K562 (cell line): ENCODE measurements around the gene PPP1R3G. TPM values are rescaled to one million over a fixed set of nuclear protein-coding genes. Genes with fewer than 3 reads are reported as not detected.

ENCODE experiments used
- ATAC-seq: fragments of 200-7000 bp; cut with Tn5 transposase; 3 replicates; pipeline ENCODE4 v1.9.1; 2020; ENCODE audit warnings: moderate library complexity
- BruUV-seq: library from RNA; stranded (reverse); fragments of 400-500 nt; replicated peaks from 2 replicates; lab custom pipeline; 2021; lab: Mats Ljungman, UMichigan
- CTCF ChIA-PET: fragments of 300-600 bp; formaldehyde crosslinking; extraction: SDS; loops from one replicate; lab custom pipeline; 2021; ENCODE audit warnings: low intra/inter-chr PET ratio; lab: Yijun Ruan, JAX
- POLR2A ChIA-PET: fragments of 300-600, 350-650 bp; sonication (Branson Sonifier 250); formaldehyde crosslinking; extraction: SDS; loops from one replicate; lab custom pipeline; 2021; ENCODE audit warnings: antibody characterized with exemption, inconsistent platforms; lab: Yijun Ruan, JAX
- DNase-seq, 4 experiments: peaks; one replicate each; pipeline versions ENCODE4 v3.0.0 to v3.0.0-alpha.2; 2011 to 2018; ENCODE audit warnings: low spot score in 3 of 4, mixed read lengths in 3 of 4; ENCODE audit errors: extremely low read depth in 1 of 4
- FAIRE-seq: peaks from 2 replicates; lab custom pipeline; 2011; peaks lifted over from hg19 to GRCh38; lab: Jason Lieb, UNC
- H2AFZ ChIP-seq: 2 replicates; pipeline ENCODE4 v1.6.0; 2011; ENCODE audit warnings: low read depth, low read length, control low read depth, inconsistent platforms
- H3K27ac ChIP-seq: fragments of 200-600 bp; 3 replicates; pipeline ENCODE4 v1.8.0; 2011; ENCODE audit warnings: low read depth, mild to moderate bottlenecking, control low read depth, inconsistent platforms, low read length, moderate library complexity, mixed read lengths; ENCODE audit errors: extremely low read depth
- H3K27me3 ChIP-seq, 2 experiments: fragments of 300-600 bp in 1 of 2; 2 replicates in 1 of 2; 3 replicates in 1 of 2; pipeline versions ENCODE4 v1.6.0 to v1.8.0; 2011; ENCODE audit warnings: inconsistent platforms in 2 of 2, low read length in 2 of 2, mild to moderate bottlenecking in 1 of 2, mixed read lengths in 1 of 2, moderate library complexity in 1 of 2; ENCODE audit not compliant: control insufficient read depth in 2 of 2, insufficient read depth in 2 of 2
- H3K36me3 ChIP-seq: fragments of 300-600 bp; 3 replicates; pipeline ENCODE4 v1.8.0; 2011; ENCODE audit warnings: mild to moderate bottlenecking, low read length, inconsistent platforms; ENCODE audit not compliant: control insufficient read depth, insufficient read depth
- H3K4me1 ChIP-seq, 2 experiments: fragments of 200-600 bp in 1 of 2; replicated peaks in 1 of 2; 2 replicates in 1 of 2; 3 replicates in 1 of 2; pipeline versions ENCODE4 v1.5.1 to v1.8.0; 2011; ENCODE audit warnings: inconsistent platforms in 2 of 2, low read length in 2 of 2, mild to moderate bottlenecking in 1 of 2, mixed read lengths in 1 of 2, moderate library complexity in 1 of 2; ENCODE audit not compliant: control insufficient read depth in 2 of 2, insufficient read depth in 2 of 2
- H3K4me2 ChIP-seq: 2 replicates; pipeline ENCODE4 v1.6.1; 2011; ENCODE audit warnings: low read length, control low read depth, inconsistent platforms, mixed read lengths; ENCODE audit not compliant: insufficient read depth
- H3K4me3 ChIP-seq: fragments of 200-600 bp; sonication (generic), shearing (Covaris generic); 2 replicates; pipeline ENCODE4 v1.5.1; 2016; ENCODE audit warnings: control low read depth, inconsistent platforms
- H3K79me2 ChIP-seq: fragments of 200-600 bp; 3 replicates; pipeline ENCODE4 v1.8.0; 2011; ENCODE audit warnings: low read length, inconsistent platforms; ENCODE audit not compliant: control insufficient read depth, insufficient read depth
- H3K9ac ChIP-seq, 2 experiments: 2 replicates each; pipeline versions ENCODE4 v1.6.0 to v1.6.1; 2011; ENCODE audit warnings: low read depth in 2 of 2, low read length in 2 of 2, control low read depth in 1 of 2, inconsistent platforms in 1 of 2, mild to moderate bottlenecking in 1 of 2, mixed read lengths in 1 of 2; ENCODE audit not compliant: insufficient read depth in 1 of 2
- H3K9me1 ChIP-seq: one replicate; pipeline ENCODE4 v1.6.0; 2011; ENCODE audit warnings: inconsistent platforms, mild to moderate bottlenecking, low read length, moderate library complexity; ENCODE audit not compliant: control insufficient read depth, insufficient read depth
- H3K9me3 ChIP-seq: replicated peaks from 2 replicates; pipeline ENCODE4 v1.5.1; 2011; ENCODE audit warnings: low read depth, low read length, inconsistent platforms; ENCODE audit not compliant: control insufficient read depth, insufficient read depth
- H4K20me1 ChIP-seq: replicated peaks from 2 replicates; pipeline ENCODE4 v1.6.1; 2011; ENCODE audit warnings: low read length, inconsistent platforms, mixed read lengths; ENCODE audit not compliant: control insufficient read depth, insufficient read depth
- C11orf30 ChIP-seq: fragments of 450-650 bp; IDR thresholded peaks from 2 replicates; pipeline ENCODE4 v1.6.1; 2016; ENCODE audit warnings: low read depth, mild to moderate bottlenecking
- CHD4 ChIP-seq: fragments of 200-600 bp; sonication (generic); IDR thresholded peaks from 3 replicates; pipeline ENCODE4 v1.6.1; 2012; ENCODE audit warnings: low read depth, mild to moderate bottlenecking, mixed read lengths, low read length, inconsistent platforms; ENCODE audit not compliant: insufficient read depth, insufficient replicate concordance, poor library complexity, severe bottlenecking
- DACH1 ChIP-seq: fragments of 450-650 bp; IDR thresholded peaks from 2 replicates; pipeline ENCODE4 v1.6.1; 2018; ENCODE audit not compliant: partially characterized antibody
- DMBX1 ChIP-seq: fragments of 250-450 bp; sonication (Bioruptor Pico); IDR thresholded peaks from 2 replicates; pipeline ENCODE4 v1.8.0; 2022; ENCODE audit warnings: inconsistent platforms, mild to moderate bottlenecking, moderate library complexity, borderline replicate concordance
- EP300 ChIP-seq: IDR thresholded peaks from 2 replicates; pipeline ENCODE4 v1.6.1; 2012; ENCODE audit warnings: low read length, improper control_type of control experiment
- FOXM1 ChIP-seq, 2 experiments: fragments of 450-650 bp in 1 of 2; sonication (generic) in 1 of 2; formaldehyde crosslinking in 1 of 2; IDR thresholded peaks; 2 replicates each; pipeline versions ENCODE4 v1.6.1 to v1.9.0; 2017 to 2022; ENCODE audit warnings: low read depth in 2 of 2, mild to moderate bottlenecking in 2 of 2, missing genetic modification reagents in 1 of 2, moderate library complexity in 1 of 2
- KAT2B ChIP-seq: IDR thresholded peaks from one replicate; pipeline ENCODE4 v1.6.1; 2012; ENCODE audit warnings: low read depth, mild to moderate bottlenecking, control low read depth, inconsistent platforms, low read length, moderate library complexity
- LEF1 ChIP-seq: fragments of 450-650 bp; IDR thresholded peaks from 2 replicates; pipeline ENCODE4 v1.6.1; 2016; ENCODE audit warnings: mild to moderate bottlenecking
- MCM5 ChIP-seq: fragments of 450-650 bp; IDR thresholded peaks from 2 replicates; pipeline ENCODE4 v1.6.1; 2016; ENCODE audit warnings: low read depth
- NR0B1 ChIP-seq: fragments of 450-650 bp; IDR thresholded peaks from one replicate; pipeline ENCODE4 v1.6.1; 2018; ENCODE audit warnings: mild to moderate bottlenecking, moderate library complexity; ENCODE audit not compliant: partially characterized antibody
- NR2C2 ChIP-seq, 2 experiments: fragments of 200-800 bp in 1 of 2; sonication (Bioruptor generic) in 1 of 2; sonication (generic) in 1 of 2; formaldehyde crosslinking in 1 of 2; IDR thresholded peaks; 2 replicates each; pipeline versions ENCODE4 v1.6.1 to v1.8.0; 2016 to 2022; ENCODE audit warnings: mild to moderate bottlenecking in 1 of 2, missing compliant biosample characterization in 1 of 2, missing genetic modification characterization in 1 of 2, missing genetic modification reagents in 1 of 2
- RBM39 ChIP-seq: fragments of 200-400 bp; formaldehyde crosslinking; optimal IDR thresholded peaks from 2 replicates; pipeline ENCODE3; 2018; ENCODE audit warnings: low read depth, low read length
- SMAD2 ChIP-seq: fragments of 150-350 bp; IDR thresholded peaks from 2 replicates; pipeline ENCODE4 v1.6.1; 2014; ENCODE audit warnings: low read depth, mild to moderate bottlenecking, low read length
- SNIP1 ChIP-seq: fragments of 450-650 bp; IDR thresholded peaks from 2 replicates; pipeline ENCODE4 v1.7.1; 2017; ENCODE audit warnings: low read depth, mild to moderate bottlenecking
- TAF9B ChIP-seq: fragments of 450-650 bp; IDR thresholded peaks from 2 replicates; pipeline ENCODE4 v1.6.1; 2018; ENCODE audit warnings: mild to moderate bottlenecking; ENCODE audit not compliant: partially characterized antibody
- ZNF23 ChIP-seq: fragments of 250-450 bp; sonication (Bioruptor Pico); IDR thresholded peaks from 2 replicates; pipeline ENCODE4 v1.4.0; 2020; ENCODE audit warnings: mild to moderate bottlenecking
- ZNF280B ChIP-seq: fragments of 250-450 bp; sonication (Bioruptor Pico); IDR thresholded peaks from 2 replicates; pipeline ENCODE4 v1.5.1; 2021; ENCODE audit warnings: mild to moderate bottlenecking
- ZNF507 ChIP-seq: conservative IDR thresholded peaks from 2 replicates; pipeline ENCODE4 v1.6.1; 2017; ENCODE audit warnings: missing genetic modification characterization, missing compliant biosample characterization
- ZNF764 ChIP-seq: fragments of 250-450 bp; sonication (Bioruptor Pico); IDR thresholded peaks from 2 replicates; pipeline ENCODE4 v1.4.0; 2020; ENCODE audit warnings: low read depth, mild to moderate bottlenecking, moderate library complexity
- WGBS: fragments of 100-300 bp; shearing (Covaris generic); methylation state at CpG from one replicate; pipeline ENCODE4 v1.1.6; 2016; ENCODE audit warnings: low coverage, mixed read lengths; ENCODE audit not compliant: insufficient coverage; ENCODE audit errors: missing lambda C conversion rate; 5-methylcytosine and 5-hydroxymethylcytosine counted together
- in situ Hi-C: fragments of 300-500 bp; cut with MboI; formaldehyde crosslinking; loops from 4 replicates; pipeline ENCODE4 v1.15.0; 2018; ENCODE audit warnings: inconsistent platforms, mixed read lengths
- intact Hi-C: fragments of 100-400 bp; cut with micrococcal nuclease; formaldehyde crosslinking; loops from 2 replicates; pipeline ENCODE4 v1.14.2; 2022
- polyA plus RNA-seq, 8 experiments: library from polyadenylated mRNA; depleted of rRNA in 4 of 8; stranded (reverse) in 5 of 8; unstranded in 3 of 8; fragments of >200 nt; fragmentation: Nextera tagmentation in 2 of 8; fragmentation: Illumina TruSeq in 1 of 8; extraction: Ambion mirVana in 2 of 8; extraction: Trizol in 1 of 8; gene quantifications; 2 replicates each; pipeline versions ENCODE4 v1.2.1 to v1.2.3, GENCODE V29; 2011 to 2014; ENCODE audit warnings: inconsistent platforms in 1 of 8, missing spikeins in 1 of 8
- total RNA-seq, 7 experiments: library from RNA; depleted of rRNA in 6 of 7; stranded (reverse); fragments of >200 nt in 6 of 7; fragmentation: Illumina TruSeq in 2 of 7; extraction: Trizol in 2 of 7; gene quantifications; 2 replicates each; pipeline versions ENCODE4 v1.2.1 to v1.2.3, GENCODE V29; 2011 to 2021; ENCODE audit warnings: low replicate concordance in 1 of 7

Gene PPP1R3G
- total and polyA plus RNA-seq, 9 of the 15 experiments (the other 6 are each of a cell fraction or from before 2014, with no cell fraction given), result 0.01 to 0.13 (median 0.01) TPM; not detected in 4

- TF ChIP-seq CHD4 (no peak), FOXM1 (IDR thresholded peaks at IDR 0.05; ENCODE audit: low read depth) (no peak), FOXM1 (CRISPR knock-in tag; IDR thresholded peaks at IDR 0.05; ENCODE audit: low read depth) (no peak), MCM5 (no peak), ZNF507 (tag) (no peak), EP300 (no peak), C11orf30 (no peak), NR2C2 (CRISPR knock-in tag; IDR thresholded peaks at IDR 0.05) (no peak), NR2C2 (tag; IDR thresholded peaks at IDR 0.05) (no peak), SMAD2 (no peak)
Observed at GRCh38 chr6:5110246-5110645, 25.1 kb downstream of the PPP1R3G start (continued).

- in situ Hi-C loops, result no loop called here
- no peak for ATAC-seq
- CTCF ChIA-PET, result no interaction called here
- Histone ChIP-seq H3K36me3 (peaks cover 12% of the 10 kb centered on the region; the same call in 2 of the 3 replicates), H3K9ac (no peak overlapping the region), H3K4me2 (no peak overlapping the region), H3K4me1 (peaks cover 0 to 2% of the 10 kb centered on the region in 2 experiments; a peak in 2 of 5 replicates), H2AFZ (no peak overlapping the region), H3K27ac (no peak overlapping the region), H3K9me3 (no peaks in the 10 kb centered on the region), H3K27me3 (no peaks in the 10 kb centered on the region), H4K20me1 (peaks cover 14% of the 10 kb centered on the region), H3K9me1 (no peaks in the 10 kb centered on the region), H3K4me3 (no peak overlapping the region), H3K79me2 (no peaks in the 10 kb centered on the region)
- POLR2A ChIA-PET, result interaction anchor here (0.9 kb wide), 1 partner anchor 8 kb away, joined by 3 read pairs; no protein-coding TSS in a partner anchor
- WGBS, result 85% methylated on average over 7 of the region's 7 CpGs
- no TSS peak for BruUV-seq
- FAIRE-seq, result no peak
- DNase-seq, result no peak
- intact Hi-C loops, result no loop called here
- TF ChIP-seq DACH1 (no peak), ZNF23 (CRISPR knock-in tag) (no peak), SNIP1 (no peak), NR0B1 (no peak), KAT2B (no peak), RBM39 (no peak), ZNF280B (CRISPR knock-in tag) (no peak), ZNF764 (no peak), TAF9B (no peak), DMBX1 (CRISPR knock-in tag) (no peak), LEF1 (no peak)
Observed at GRCh38 chr6:5111626-5112025, 26.5 kb downstream of the PPP1R3G start.
